Smooth muscle cell of the brain vasculature (primary cell): ENCODE measurements around the gene KRTAP9-3.
"Not testable (repeated sequence)": the region's sequence is repeated elsewhere in the genome, so short reads cannot be mapped to it uniquely, and the experiment has no call there.

Experiments used
- DNase-seq: peaks from one replicate; pipeline ENCODE4 v3.0.0-alpha.2; 2012; ENCODE audit warnings: low read depth, low spot score

KRTAP9-3 gene

DNA sequence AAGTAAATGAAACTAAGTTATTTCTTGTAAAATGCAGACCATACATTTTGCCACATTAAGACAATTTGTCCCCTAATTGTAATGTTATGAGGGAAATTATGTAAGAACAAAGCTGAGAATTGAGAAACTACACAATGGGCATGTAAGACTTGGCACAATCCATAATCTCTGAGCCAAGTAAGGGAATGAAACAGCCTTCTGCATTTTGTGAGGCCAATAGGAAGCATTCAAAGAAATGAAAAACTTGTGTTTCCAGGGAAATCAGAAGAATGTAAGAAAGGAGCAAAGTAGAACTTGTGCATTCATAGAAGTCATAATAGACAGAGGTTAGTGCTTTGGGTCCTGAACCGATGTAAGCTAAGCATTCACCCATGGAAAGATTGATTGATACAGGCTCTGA lies 19.0 kb downstream of the KRTAP9-3 start:
- DNase-seq: no peak

DNA sequence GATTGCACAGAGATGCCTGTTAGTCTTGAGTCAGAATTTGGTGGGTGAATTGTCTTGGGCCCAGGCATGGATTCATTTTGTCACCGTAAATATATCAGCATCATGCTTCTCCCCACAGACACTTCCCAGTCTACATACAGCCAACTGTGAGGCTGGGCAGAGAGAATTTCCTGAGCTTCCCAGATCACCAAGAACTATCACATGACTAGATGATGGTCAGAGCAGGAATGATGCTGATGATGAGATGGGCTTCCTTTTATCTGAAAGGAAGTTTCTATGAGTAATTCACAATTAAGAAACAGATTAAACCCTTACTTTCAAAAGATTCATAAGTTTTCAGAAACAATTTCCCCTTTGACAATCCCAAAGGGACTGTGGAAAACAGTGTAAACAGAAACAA lies 22.6 kb downstream of the KRTAP9-3 start:
- DNase-seq: no peak

GRCh38 chr17:41255381-41256290 lies 23.4 kb downstream of the KRTAP9-3 start, which contains the start of gene KRTAP9-9:
KRTAP9-9 (plus strand) TSS chr17:41255384.
- DNase-seq: not testable (repeated sequence)

DNA sequence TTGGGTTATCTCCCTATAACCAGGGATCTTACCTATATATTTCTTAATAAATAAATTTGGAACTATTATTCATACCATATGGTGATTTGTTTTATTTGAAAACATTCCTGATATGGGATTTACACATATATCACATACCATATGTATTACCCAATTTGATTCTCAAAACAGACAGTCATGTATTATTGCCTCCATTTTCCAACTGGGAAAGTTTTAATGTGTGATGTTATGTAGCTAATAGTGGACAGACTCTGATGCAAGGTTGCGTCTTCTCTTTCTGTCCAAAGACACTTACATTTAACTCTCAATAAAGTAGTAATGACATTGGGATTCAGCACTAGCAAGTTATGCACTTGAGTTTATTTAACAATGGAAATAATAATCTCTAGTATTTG lies 24.0 kb downstream of the KRTAP9-3 start:
- DNase-seq: no peak

- no peak for DNase-seq
Measured at GRCh38 chr17:41258406-41258805, 26.2 kb downstream of the KRTAP9-3 start.

DNA sequence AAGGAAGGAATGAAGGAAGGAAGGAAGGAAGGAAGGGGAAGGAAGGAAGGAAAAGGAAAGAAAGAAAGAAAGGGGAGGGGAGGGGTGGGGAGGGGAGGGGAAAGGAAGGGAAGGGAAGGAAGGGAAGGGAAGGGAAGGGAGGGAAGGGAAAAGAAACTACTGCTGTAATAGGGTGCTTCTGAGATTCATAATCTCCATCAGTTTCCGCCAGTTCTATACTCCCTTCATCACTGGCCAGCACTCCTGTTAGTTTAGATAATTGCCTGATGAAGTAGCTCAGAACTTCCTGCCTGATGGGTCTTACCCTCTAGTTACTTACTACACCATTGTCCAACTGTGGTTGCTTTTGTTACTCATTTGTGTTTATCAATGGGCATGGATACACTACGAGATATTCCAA lies 31.0 kb downstream of the KRTAP9-3 start:
- DNase-seq: no peak

- DNase-seq: no peak
Measured at GRCh38 chr17:41264599-41264998, 32.4 kb downstream of the KRTAP9-3 start.

DNA sequence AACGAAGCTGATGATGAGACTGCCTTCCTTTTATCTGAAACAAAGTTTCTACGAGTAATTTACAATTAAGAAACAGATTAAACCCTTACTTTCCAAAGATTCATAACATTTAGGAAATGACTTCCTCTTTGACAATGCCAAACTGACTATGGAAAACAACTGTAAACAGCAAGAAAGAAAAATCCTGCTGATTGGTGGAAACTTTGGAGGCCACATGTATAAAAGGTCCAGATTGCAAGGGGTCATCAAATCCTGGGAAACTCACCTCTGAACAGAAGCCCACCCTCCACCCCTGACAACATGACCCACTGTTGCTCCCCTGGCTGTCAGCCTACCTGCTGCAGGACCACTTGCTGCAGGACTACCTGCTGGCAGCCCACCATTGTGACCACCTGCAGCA lies 32.8 kb downstream of the KRTAP9-3 start, which contains the start of gene KRTAP9-6:
TSS of gene KRTAP9-6 (plus strand) at position 301 of the 400 bp plus-strand sequence. CDS start at position 301, 0 bp downstream.
- DNase-seq: no peak

- DNase-seq: no peak
Measured at GRCh38 chr17:41267711-41268110, 35.5 kb downstream of the KRTAP9-3 start.

DNA sequence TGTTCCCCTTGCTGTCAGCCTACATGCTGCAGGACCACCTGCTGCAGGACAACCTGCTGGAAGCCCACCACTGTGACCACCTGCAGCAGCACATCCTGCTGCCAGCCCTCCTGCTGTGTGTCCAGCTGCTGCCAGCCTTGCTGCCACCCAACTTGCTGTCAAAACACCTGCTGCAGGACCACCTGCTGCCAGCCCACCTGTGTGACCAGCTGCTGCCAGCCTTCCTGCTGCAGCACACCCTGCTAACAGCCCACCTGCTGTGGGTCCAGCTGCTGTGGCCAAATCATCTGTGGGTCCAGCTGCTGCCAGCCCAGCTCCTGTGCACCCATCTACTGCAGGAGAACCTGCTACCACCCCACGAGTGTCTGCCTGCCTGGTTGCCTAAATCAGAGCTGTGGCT lies 39.1 kb downstream of the KRTAP9-3 start:
- DNase-seq: not testable (repeated sequence)

GRCh38 chr17:41271858-41272257 lies 39.6 kb downstream of the KRTAP9-3 start:
- no peak for DNase-seq

- DNase-seq: not testable (repeated sequence)
Measured at GRCh38 chr17:41275648-41276190, 43.5 kb downstream of the KRTAP9-3 start, which contains the start of gene KRTAP9-7. KRTAP9-7 (plus strand) TSS chr17:41275698; CDS start chr17:41275698, 0 bp downstream.

DNA sequence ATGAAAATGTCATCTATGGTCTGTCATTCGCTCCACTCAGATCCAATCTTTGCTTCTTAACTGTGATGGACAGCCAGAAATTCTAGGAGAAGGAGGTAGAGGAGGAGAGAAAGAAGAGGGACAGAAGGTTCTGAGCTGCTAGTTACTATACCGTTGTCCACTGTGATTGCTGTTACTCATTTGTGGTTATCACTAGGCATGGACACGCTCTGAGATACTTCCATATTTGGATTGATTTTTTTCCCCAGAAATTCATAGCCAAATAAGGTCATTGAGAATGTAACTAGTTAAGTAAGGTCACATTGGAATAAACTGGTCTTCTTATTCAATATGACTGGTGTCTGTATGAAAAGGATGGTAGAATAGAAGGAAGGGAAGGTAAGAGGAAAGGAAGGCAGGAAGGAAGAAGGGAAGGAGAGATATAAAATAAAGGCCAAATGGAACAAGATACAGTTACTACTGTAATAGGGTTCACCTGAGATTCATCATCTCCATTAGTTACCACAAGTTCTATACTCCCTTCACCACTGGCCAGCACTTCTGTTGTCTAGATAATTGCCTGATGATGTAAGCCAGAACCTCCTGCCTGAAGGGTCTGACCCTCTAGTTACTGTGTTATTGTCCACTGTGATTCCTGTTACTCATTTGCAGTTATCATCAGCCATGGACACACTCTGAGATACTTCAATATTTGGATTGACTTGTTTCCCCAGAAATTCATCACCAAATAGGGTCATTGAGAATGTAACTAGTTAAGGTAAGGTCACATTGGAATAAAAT lies 46.1 kb downstream of the KRTAP9-3 start:
- no peak for DNase-seq
